Gastroesophageal sphincter (tissue), 3 donors: ENCODE results near the gene PARD6A.

Experiments used
- CTCF ChIP-seq, 4 experiments: fragments of 200-600 bp in 2 of 4; fragments of 450-650 bp in 2 of 4; sonication (generic) in 1 of 4; IDR thresholded peaks; one replicate each; pipeline ENCODE4 v1.5.1; 2017 to 2019; ENCODE audit warnings: antibody characterized with exemption in 4 of 4, mild to moderate bottlenecking in 2 of 4, moderate library complexity in 2 of 4
- POLR2A ChIP-seq, 2 donors: fragments of 450-650 bp; IDR thresholded peaks; one replicate each; pipeline ENCODE4 v1.6.1; 2017; ENCODE audit warnings: antibody characterized with exemption in 2 of 2, mild to moderate bottlenecking in 2 of 2, moderate library complexity in 1 of 2

GRCh38 chr16:67658849-67659674 is 1.7 kb upstream of the PARD6A start:
- TF ChIP-seq POLR2A (IDR thresholded peaks at IDR 0.05) = no peak
- no peak for TF ChIP-seq CTCF (IDR thresholded peaks at IDR 0.05)
